ENCODE measurements around the gene TRABD2B.

GRCh38 chr1:47870946-47871676 is 126.1 kb downstream of the TRABD2B start:
- TF ChIP-seq CTCF (IDR thresholded peaks at IDR 0.05; ENCODE audit: borderline replicate concordance, extremely low read depth, low read length, poor library complexity, severe bottlenecking) = no peak
- TF ChIP-seq EZH2 (IDR thresholded peaks at IDR 0.05; ENCODE audit: borderline replicate concordance, low read depth, low read length, severe bottlenecking) = no peak

All from DND-41 (cell line).